CD4-positive, alpha-beta T cell treated with Interferon alpha-2 for 1 hour (primary cell): Measurements from ENCODE around the gene UNC5B.
"Not testable (repeated sequence)": the region's sequence is repeated elsewhere in the genome, so short reads cannot be mapped to it uniquely, and the experiment has no call there.

Experiments
- DNase-seq, 2 donors: peaks; one replicate each; pipeline ENCODE4 v3.0.0-alpha.2; 2020 to 2022

The UNC5B gene

GRCh38 chr10:71285986-71286385, 73.6 kb downstream of the UNC5B start:
- no peak for DNase-seq

GRCh38 chr10:71286521-71287294, 74.3 kb downstream of the UNC5B start:
- no peak for DNase-seq

GRCh38 chr10:71287456-71287855, 75.1 kb downstream of the UNC5B start:
- DNase-seq: no peak

GRCh38 chr10:71288461-71288860, 76.1 kb downstream of the UNC5B start:
- no peak for DNase-seq

- no peak for DNase-seq
Measured at GRCh38 chr10:71289421-71290130, 77.2 kb downstream of the UNC5B start.

- DNase-seq: no peak
Measured at GRCh38 chr10:71290331-71290730, 78.0 kb downstream of the UNC5B start.

GRCh38 chr10:71290806-71291527, 78.6 kb downstream of the UNC5B start:
- no peak for DNase-seq

- DNase-seq: no peak
Measured at GRCh38 chr10:71291528-71291900, 79.1 kb downstream of the UNC5B start.

- no peak for DNase-seq
Measured at GRCh38 chr10:71292624-71293445, 80.5 kb downstream of the UNC5B start.

GRCh38 chr10:71293446-71294084, 81.2 kb downstream of the UNC5B start:
- DNase-seq: no peak

GRCh38 chr10:71294091-71294561, 81.8 kb downstream of the UNC5B start:
- DNase-seq: no peak

- no peak for DNase-seq
Measured at GRCh38 chr10:71294856-71295255, 82.5 kb downstream of the UNC5B start.

- DNase-seq: no peak
Measured at GRCh38 chr10:71295641-71296040, 83.3 kb downstream of the UNC5B start.

GRCh38 chr10:71296086-71296485, 83.7 kb downstream of the UNC5B start:
- no peak for DNase-seq

GRCh38 chr10:71296811-71297210, 84.4 kb downstream of the UNC5B start:
- not testable (repeated sequence) for DNase-seq

GRCh38 chr10:71297343-71297742, 85.0 kb downstream of the UNC5B start:
- DNase-seq: no peak

- no peak for DNase-seq
Measured at GRCh38 chr10:71299071-71299785, 86.9 kb downstream of the UNC5B start.

GRCh38 chr10:71300555-71301370, 88.4 kb downstream of the UNC5B start:
- DNase-seq: no peak

- no peak for DNase-seq
Measured at GRCh38 chr10:71301371-71301916, 89.1 kb downstream of the UNC5B start.

GRCh38 chr10:71302451-71302850, 90.1 kb downstream of the UNC5B start:
- DNase-seq: no peak
